ENCODE measurements around the gene PARD6G. TPM values are rescaled to one million over a fixed set of nuclear protein-coding genes. Genes with fewer than 3 reads are reported as not detected.
"Not testable (repeated sequence)": the region's sequence is repeated elsewhere in the genome, so short reads cannot be mapped to it uniquely, and the experiment has no call there.

Gene PARD6G
- total RNA-seq, 4 donors from 2014 or later, result 33.3 to 64.1 (median 46.2) TPM

DNA sequence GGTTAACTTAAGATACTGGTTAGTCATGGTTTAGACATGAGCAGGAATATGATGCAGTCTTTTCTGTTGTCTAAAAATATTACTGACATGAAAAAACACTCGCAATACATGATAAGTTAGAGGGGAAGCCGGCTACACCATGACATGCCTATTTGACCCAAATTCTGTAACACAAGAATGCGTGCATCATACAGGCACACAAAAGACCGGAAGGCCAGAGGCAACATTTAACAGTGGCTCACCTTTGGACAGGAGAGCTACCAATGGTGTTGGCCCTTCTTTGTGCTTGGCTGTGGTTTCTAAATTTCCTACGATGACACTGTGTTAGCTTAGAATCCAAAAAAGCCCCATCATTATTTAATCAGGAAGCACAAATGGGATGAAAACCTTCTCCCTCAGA is 4.1 kb downstream of the PARD6G start:
- Histone ChIP-seq H3K9me3 (no peaks in the 10 kb centered on the region), H3K4me1 (peaks cover 0 to 16% of the 10 kb centered on the region in 2 donors), H3K4me3 (replicated peaks in 1 of 3) (no peak overlapping the region), H3K27ac (no peak overlapping the region), H3K36me3 (no peaks in the 10 kb centered on the region), H3K27me3 (no peaks in the 10 kb centered on the region)
- TF ChIP-seq, protein P1, sequence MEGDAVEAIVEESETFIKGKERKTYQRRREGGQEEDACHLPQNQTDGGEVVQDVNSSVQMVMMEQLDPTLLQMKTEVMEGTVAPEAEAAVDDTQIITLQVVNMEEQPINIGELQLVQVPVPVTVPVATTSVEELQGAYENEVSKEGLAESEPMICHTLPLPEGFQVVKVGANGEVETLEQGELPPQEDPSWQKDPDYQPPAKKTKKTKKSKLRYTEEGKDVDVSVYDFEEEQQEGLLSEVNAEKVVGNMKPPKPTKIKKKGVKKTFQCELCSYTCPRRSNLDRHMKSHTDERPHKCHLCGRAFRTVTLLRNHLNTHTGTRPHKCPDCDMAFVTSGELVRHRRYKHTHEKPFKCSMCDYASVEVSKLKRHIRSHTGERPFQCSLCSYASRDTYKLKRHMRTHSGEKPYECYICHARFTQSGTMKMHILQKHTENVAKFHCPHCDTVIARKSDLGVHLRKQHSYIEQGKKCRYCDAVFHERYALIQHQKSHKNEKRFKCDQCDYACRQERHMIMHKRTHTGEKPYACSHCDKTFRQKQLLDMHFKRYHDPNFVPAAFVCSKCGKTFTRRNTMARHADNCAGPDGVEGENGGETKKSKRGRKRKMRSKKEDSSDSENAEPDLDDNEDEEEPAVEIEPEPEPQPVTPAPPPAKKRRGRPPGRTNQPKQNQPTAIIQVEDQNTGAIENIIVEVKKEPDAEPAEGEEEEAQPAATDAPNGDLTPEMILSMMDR (IDR thresholded peaks at IDR 0.05), result no peak
- no peak for TF ChIP-seq POLR2A (IDR thresholded peaks at IDR 0.05)
- no peak for DNase-seq
- WGBS, 2 donors, result 85 to 89% methylated on average over 5 of the region's 5 CpGs
- intact Hi-C loops (cut with DNase I), result no loop called here

GRCh38 chr18:80241919-80242777 is 5.2 kb downstream of the PARD6G start:
- intact Hi-C loops (cut with DNase I), result no loop called here
- WGBS, 2 donors, result 90% methylated on average over 5 to 7 of the region's 7 CpGs

DNA sequence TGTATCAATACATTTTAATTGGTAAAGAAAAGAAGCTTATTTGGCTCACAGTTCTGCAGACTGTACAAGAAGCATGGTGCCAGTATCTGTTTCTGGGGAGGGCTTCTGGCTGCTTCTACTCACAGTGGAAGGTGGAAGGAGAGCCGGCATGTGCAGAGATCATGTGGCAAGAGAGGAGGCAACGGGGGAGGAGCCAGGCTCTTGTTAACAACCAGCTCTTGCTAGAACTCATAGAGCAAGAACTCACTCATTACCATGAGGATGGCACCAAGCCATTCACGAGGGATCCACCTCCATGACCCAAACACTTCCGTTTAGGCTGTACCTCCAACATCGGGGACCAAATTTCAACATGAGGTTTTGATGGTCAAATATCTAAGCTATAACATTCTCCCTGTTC is 7.5 kb downstream of the PARD6G start:
- Histone ChIP-seq H3K4me1 (no peaks in the 10 kb centered on the region), H3K27me3 (no peaks in the 10 kb centered on the region), H3K27ac (no peak overlapping the region), H3K4me3 (replicated peaks in 1 of 3) (no peak overlapping the region), H3K9me3 (no peaks in the 10 kb centered on the region), H3K36me3 (no peaks in the 10 kb centered on the region)
- TF ChIP-seq POLR2A (IDR thresholded peaks at IDR 0.05), result no peak
- TF ChIP-seq, protein P1 (IDR thresholded peaks at IDR 0.05), result no peak
- WGBS, 2 donors, result 71% methylated on average over 5 of the region's 5 CpGs
- intact Hi-C loops (cut with DNase I), result no loop called here
- peak in 1 of 2 donors; percentile 29 for DNase-seq

More at GRCh38 chr18:80241919-80242777, 5.2 kb downstream of the PARD6G start:
- TF ChIP-seq POLR2A (IDR thresholded peaks at IDR 0.05), result no peak
- TF ChIP-seq, protein P1 (IDR thresholded peaks at IDR 0.05), result no peak
- H3K36me3 ChIP-seq, result no peaks in the 10 kb centered on the region
- no peaks in the 10 kb centered on the region for H3K9me3 ChIP-seq
- H3K4me3 ChIP-seq (replicated peaks in 1 of 3), result no peak overlapping the region
- H3K4me1 ChIP-seq, result peaks cover 0 to 10% of the 10 kb centered on the region in 2 donors
- no peak for DNase-seq
- H3K27me3 ChIP-seq, result no peaks in the 10 kb centered on the region
- H3K27ac ChIP-seq, result no peak overlapping the region

- Histone ChIP-seq H3K4me3 (replicated peaks in 1 of 3) (no peak overlapping the region), H3K9me3 (no peaks in the 10 kb centered on the region), H3K4me1 (peaks cover 2% of the 10 kb centered on the region in 2 donors), H3K27me3 (no peaks in the 10 kb centered on the region), H3K36me3 (no peaks in the 10 kb centered on the region), H3K27ac (no peak overlapping the region)
- intact Hi-C loops (cut with DNase I), result no loop called here
- WGBS, 2 donors, result 83% methylated on average over 12 of the region's 12 CpGs
- TF ChIP-seq, protein P1 (IDR thresholded peaks at IDR 0.05), result no peak
- TF ChIP-seq POLR2A (IDR thresholded peaks at IDR 0.05), result no peak
- no peak for DNase-seq
Observed at GRCh38 chr18:80238651-80239260, 8.6 kb downstream of the PARD6G start.

- H3K36me3 ChIP-seq; intact Hi-C loops (cut with DNase I); H3K27ac ChIP-seq; H3K9me3 ChIP-seq; H3K27me3 ChIP-seq; H3K4me3 ChIP-seq (replicated peaks in 1 of 3); DNase-seq: not testable (repeated sequence)
- H3K4me1 ChIP-seq, result peaks cover 5 to 11% of the 10 kb centered on the region in 2 donors
Observed at GRCh38 chr18:80237519-80237918, 9.8 kb downstream of the PARD6G start.

Data from thyroid gland (tissue), 4 donors.